HG03103 (cell line): Measurements from ENCODE around the gene CCL2.

Source experiments
- ATAC-seq: cut with Tn5 transposase; IDR thresholded peaks from one replicate; pipeline ENCODE4 v1.9.1; 2021; ENCODE audit warnings: low read depth; ENCODE audit not compliant: unreplicated experiment

Gene CCL2

GRCh38 chr17:34237458-34237857, 17.6 kb upstream of the CCL2 start:
- ATAC-seq, result no peak

DNA sequence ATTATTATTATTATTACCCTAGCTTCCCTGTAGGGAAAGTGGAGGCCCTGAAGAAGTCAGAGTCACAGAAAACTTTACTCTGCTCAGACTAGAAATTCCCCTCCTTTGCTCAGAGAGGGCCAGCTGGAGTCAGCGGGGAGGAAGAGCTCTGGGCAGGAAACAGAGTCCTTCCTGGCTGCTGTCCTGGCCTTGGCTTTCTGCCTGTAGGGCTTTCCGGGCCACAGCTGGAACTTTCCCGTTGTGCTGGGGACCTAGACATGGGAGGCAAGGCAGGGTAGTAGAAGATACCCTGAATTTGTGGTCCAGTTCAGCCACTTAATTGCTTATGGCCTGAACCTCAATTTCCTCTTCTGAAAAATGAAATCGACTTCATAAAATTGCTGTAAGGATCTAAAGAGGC, 14.0 kb upstream of the CCL2 start:
- ATAC-seq, result no peak

DNA sequence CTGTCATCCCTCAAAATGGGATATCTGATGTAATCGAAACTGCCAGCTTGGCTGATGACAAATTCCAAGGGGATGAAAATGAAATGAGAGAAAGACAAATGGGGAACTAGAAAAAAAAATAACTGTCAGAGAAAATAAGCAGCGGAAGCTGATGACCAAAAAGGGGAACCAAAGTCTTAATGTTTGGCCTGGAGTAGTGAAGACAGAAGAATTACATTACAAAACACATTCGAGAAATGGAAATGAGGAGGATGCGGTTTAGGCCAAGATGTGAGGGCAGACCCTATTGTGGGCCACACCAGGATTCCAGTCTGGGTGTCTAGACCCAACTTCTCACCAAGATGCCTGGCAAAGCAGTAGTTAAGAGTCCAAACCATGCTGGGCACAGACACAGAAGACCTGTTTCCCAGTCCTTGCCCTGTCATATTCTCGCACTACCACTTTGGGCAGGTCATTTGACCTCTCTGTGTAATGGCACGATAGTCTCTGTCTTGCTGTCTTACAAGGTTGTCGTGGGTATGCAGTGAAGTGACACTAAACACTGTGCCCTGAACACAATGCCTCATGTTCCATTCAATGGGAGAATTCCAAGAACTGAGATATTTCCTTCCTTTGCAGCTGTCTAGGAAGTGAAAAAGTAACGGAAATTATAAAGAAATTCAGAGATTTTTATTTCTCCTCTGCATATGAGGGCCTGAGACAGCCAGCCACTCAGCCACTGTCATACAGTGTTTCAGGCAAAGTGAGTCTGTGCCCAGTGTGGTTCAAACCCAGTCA, 12.3 kb upstream of the CCL2 start:
- no peak for ATAC-seq

DNA sequence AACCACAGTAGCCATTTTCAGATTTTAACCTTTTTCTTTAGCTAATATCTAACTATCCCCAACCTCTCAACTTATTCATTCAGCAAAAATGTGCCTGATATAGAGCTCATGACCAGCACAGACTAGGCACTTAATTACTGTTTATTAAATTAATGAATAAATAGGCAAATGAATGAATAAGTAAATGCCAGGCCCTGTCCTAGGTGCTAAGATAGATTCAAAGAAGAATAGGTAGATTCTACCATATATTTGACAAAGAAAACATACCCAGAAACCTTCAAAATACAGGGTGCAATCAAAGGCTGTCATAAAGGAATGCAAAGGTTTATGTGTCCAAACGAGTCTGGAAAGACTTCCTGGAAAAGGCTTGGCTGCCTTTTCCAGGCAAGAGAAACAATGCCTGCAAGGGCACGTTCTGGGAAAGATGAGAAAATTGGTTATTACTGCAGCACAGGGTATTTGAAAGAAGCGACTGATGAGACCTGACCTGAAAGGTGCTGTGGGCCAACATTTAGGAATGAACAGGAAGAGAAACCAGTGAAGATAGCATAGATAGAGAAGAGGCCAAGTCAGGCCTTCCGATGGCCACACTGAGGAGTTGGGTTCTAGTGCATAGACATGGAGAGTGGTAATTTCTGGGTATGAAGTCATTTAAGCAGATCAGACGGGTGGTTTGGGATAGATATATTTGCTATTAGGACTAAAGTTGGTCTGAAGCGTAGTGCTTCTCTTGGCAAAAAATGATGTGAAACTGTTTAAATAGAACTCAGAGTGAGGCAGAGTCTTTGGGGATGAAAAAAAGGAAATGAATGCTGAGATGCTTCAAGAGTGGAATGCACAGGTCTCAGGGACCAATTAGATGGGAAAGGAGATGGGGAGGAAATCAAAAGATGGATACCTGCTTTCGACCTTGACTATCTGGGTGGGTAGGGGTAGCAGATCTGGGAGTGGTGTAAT, 11.4 kb upstream of the CCL2 start:
- no peak for ATAC-seq

- no peak for ATAC-seq
Observed at GRCh38 chr17:34245351-34245905, 9.7 kb upstream of the CCL2 start.

GRCh38 chr17:34246446-34246845, 8.6 kb upstream of the CCL2 start:
- no peak for ATAC-seq

GRCh38 chr17:34246881-34247280, 8.2 kb upstream of the CCL2 start:
- ATAC-seq, result no peak

DNA sequence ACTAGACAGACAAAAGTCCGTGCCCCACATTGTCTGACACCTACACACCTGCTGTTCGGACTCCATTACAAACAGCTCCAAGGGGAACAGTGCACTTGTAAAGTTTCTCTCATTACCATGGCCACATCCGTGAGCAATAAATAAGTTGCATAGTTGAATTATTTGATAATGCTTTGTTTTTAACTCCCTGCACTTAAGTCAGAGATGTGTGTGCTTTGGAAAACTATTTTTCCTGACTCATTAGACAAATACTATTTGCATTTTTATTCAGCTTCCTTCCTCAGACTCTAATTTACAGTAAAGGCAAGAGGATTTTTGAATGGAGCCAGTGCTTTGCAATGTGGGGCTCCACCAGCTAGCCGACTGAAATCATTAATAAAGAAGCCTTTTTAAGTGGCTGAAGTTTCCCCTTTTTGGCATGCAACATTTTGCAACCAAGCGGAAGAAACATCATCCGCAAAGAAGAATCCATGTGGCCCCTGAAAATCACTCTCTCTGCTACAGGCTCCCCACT, 6.5 kb upstream of the CCL2 start:
- no peak for ATAC-seq

GRCh38 chr17:34249061-34249460, 6.0 kb upstream of the CCL2 start:
- ATAC-seq, result no peak

DNA sequence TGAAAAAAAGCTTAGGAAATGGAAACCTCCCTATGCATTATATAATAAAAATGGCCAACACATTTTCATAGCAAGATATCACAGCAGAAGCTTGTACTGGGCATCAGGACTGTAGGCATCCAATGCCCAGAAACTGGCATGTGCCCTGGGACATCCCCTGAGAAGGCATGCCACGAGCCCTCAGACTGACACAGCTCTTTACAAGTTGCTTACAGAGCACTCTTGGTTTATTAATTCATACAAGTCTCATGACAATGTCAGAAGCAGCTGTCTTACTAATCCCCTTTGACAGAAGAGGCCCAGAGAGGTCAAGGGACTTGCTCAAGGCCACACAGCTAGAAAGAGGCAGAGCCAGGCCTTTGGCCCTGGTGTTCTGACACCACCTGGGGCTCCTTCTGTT, 5.6 kb upstream of the CCL2 start:
- no peak for ATAC-seq

- ATAC-seq, result no peak
Observed at GRCh38 chr17:34251186-34251585, 3.9 kb upstream of the CCL2 start.

GRCh38 chr17:34252095-34252443, 3.0 kb upstream of the CCL2 start:
- ATAC-seq, result no peak

- ATAC-seq, result no peak
Observed at GRCh38 chr17:34252444-34253138, 2.5 kb upstream of the CCL2 start.

- no peak for ATAC-seq
Observed at GRCh38 chr17:34253139-34253525, 2.0 kb upstream of the CCL2 start.

- no peak for ATAC-seq
Observed at GRCh38 chr17:34254146-34254545, 939 bp upstream of the CCL2 start.

DNA sequence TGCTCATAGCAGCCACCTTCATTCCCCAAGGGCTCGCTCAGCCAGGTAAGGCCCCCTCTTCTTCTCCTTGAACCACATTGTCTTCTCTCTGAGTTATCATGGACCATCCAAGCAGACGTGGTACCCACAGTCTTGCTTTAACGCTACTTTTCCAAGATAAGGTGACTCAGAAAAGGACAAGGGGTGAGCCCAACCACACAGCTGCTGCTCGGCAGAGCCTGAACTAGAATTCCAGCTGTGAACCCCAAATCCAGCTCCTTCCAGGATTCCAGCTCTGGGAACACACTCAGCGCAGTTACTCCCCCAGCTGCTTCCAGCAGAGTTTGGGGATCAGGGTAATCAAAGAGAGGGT, 272 bp downstream of the CCL2 start:
- ATAC-seq, result no peak

DNA sequence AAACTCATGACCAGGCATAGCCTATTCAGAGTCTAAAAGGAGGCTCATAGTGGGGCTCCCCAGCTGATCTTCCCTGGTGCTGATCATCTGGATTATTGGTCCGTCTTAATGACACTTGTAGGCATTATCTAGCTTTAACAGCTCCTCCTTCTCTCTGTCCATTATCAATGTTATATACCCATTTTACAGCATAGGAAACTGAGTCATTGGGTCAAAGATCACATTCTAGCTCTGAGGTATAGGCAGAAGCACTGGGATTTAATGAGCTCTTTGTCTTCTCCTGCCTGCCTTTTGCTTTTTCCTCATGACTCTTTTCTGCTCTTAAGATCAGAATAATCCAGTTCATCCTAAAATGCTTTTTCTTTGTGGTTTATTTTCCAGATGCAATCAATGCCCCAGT, 756 bp downstream of the CCL2 start:
- ATAC-seq, result no peak

DNA sequence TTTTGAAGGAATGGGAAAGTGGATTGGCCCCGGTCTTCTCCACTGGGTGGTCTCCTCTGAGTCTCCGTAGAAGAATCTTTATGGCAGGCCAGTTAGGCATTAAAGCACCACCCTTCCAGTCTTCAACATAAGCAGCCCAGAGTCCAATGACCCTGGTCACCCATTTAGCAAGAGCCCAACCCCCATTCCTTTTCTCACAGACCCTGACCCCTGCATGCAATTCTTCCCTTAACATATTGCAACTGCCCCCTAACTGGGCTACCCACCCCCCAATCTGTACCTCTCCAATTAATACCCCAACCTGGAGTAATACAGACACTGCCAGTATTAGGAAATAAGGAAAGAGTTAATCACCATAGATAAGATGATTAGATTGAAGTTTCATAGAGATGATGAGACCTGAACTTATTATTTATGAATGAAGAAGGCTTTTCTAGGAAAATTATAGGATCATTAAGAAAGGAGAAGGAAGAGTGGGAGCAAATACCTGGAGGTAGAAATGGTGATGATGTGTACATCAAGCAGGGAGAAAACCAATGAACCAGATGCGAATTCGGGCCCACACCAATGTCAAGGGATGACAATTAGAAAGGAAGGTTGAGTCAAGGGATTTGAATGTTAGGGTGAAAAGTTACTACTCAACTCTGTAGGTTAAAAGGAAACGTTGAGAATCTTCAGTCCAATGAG, 2.4 kb downstream of the CCL2 start:
- no peak for ATAC-seq

DNA sequence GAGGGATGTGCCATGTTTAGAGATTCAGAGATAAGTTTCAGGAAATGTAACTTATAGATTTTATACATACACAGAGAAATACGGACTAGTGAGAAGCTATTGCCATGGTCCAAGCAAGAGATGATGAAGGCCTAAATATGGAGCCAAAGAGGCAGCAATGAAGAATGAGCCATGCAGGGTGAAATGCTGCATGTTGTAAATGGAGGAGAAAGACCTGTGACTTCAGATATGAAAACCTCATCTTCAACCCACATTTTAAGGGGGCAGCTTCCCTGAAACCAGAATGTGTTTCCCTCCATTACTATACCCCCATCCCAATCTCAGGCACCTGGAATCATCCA, 2.9 kb downstream of the CCL2 start:
- ATAC-seq, result no peak

DNA sequence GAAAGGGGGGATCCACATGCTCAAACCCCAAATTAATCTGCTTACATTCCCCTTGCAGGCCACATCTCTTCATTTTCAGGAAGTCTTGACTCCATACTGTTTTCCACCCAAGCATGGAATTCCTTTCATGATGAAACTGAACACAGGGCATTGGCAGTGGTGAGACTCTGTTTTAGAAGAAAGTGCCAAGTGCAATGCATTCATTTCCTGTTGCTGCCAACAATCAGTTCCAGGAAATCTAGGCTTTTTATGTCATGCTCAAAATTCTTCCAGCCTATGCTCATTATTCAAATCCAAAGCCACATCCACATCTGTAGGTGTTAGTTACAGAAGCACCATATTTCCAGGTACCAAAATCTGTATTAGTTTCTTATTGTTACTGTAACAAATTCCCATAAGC, 4.1 kb downstream of the CCL2 start:
- ATAC-seq, result no peak
